Activated naive CD4-positive, alpha-beta T cell treated with anti-CD3 and anti-CD28 coated beads, Interleukin-2, amount 10 ng/mL, durations not matched to agents 7 days and 5 days (primary cell): ENCODE data around the gene UXT.
A peak's percentile ranks its signal among the peaks of the same experiment; 100 is the strongest.

Experiments
- CTCF ChIA-PET: fragments of 350-600 bp; sonication (Branson Sonifier 250); formaldehyde crosslinking; loops from one replicate; lab custom pipeline; 2021; ENCODE audit warnings: antibody characterized with exemption; lab: Charles Lee
- DNase-seq: peaks from one replicate; pipeline ENCODE4 v3.0.0-alpha.2; 2020
- H3K27ac Mint-ChIP-seq: one replicate; pipeline ENCODE4 v1.8.0; 2021; ENCODE audit warnings: mild to moderate bottlenecking, moderate library complexity, mixed read lengths
- H3K27me3 Mint-ChIP-seq: one replicate; pipeline ENCODE4 v1.8.0; 2021; ENCODE audit warnings: mild to moderate bottlenecking, mixed read lengths
- H3K36me3 Mint-ChIP-seq: one replicate; pipeline ENCODE4 v1.8.0; 2021; ENCODE audit warnings: mixed read lengths
- H3K4me1 Mint-ChIP-seq: one replicate; pipeline ENCODE4 v1.8.0; 2021; ENCODE audit warnings: mixed read lengths
- H3K4me3 Mint-ChIP-seq: one replicate; pipeline ENCODE4 v1.8.0; 2021; ENCODE audit warnings: mild to moderate bottlenecking, moderate library complexity, mixed read lengths
- H3K9me3 Mint-ChIP-seq: one replicate; pipeline ENCODE4 v1.8.0; 2021; ENCODE audit warnings: mixed read lengths

UXT gene

GRCh38 chrX:47661539-47661938 lies 2.6 kb upstream of the UXT start:
- Mint-ChIP-seq H3K27me3 (peaks cover 6% of the 10 kb centered on the region), H3K27ac (no peak overlapping the region), H3K9me3 (peaks cover 2% of the 10 kb centered on the region), H3K36me3 (peaks cover 11% of the 10 kb centered on the region), H3K4me3 (no peak overlapping the region), H3K4me1 (peaks cover 31% of the 10 kb centered on the region)
- CTCF ChIA-PET: no interaction called here
- no peak for DNase-seq

- peaks cover 26% of the 10 kb centered on the region for H3K36me3 Mint-ChIP-seq
- CTCF ChIA-PET: no interaction called here
- peaks cover 6% of the 10 kb centered on the region for H3K27me3 Mint-ChIP-seq
- DNase-seq: no peak
- H3K9me3 Mint-ChIP-seq: peaks cover 2% of the 10 kb centered on the region
- H3K4me1 Mint-ChIP-seq: peaks cover 39% of the 10 kb centered on the region
- H3K4me3 Mint-ChIP-seq: peak overlapping the region; percentile 85
- peak overlapping the region; percentile 99 for H3K27ac Mint-ChIP-seq
Measured at GRCh38 chrX:47659421-47659726, 394 bp upstream of the UXT start.

- Mint-ChIP-seq H3K4me3 (peak overlapping the region; percentile 85), H3K4me1 (peaks cover 43% of the 10 kb centered on the region), H3K27me3 (peaks cover 6% of the 10 kb centered on the region), H3K27ac (peak overlapping the region; percentile 99), H3K9me3 (peaks cover 2% of the 10 kb centered on the region), H3K36me3 (peaks cover 33% of the 10 kb centered on the region)
- CTCF ChIA-PET: no interaction called here
- no peak for DNase-seq
Measured at GRCh38 chrX:47658301-47658683, 688 bp downstream of the UXT start.

GRCh38 chrX:47651043-47651905 lies 7.7 kb downstream of the UXT start:
- no peak for DNase-seq
- CTCF ChIA-PET: interaction anchor here (0.9 kb wide), 1 partner anchor 23 kb away, joined by 3 read pairs; no protein-coding TSS in a partner anchor
- peaks cover 63% of the 10 kb centered on the region for H3K36me3 Mint-ChIP-seq
- H3K9me3 Mint-ChIP-seq: no peaks in the 10 kb centered on the region
- H3K27ac Mint-ChIP-seq: peak overlapping the region; percentile 89
- peaks cover 62% of the 10 kb centered on the region for H3K4me1 Mint-ChIP-seq
- H3K4me3 Mint-ChIP-seq: peak overlapping the region; percentile 81
- H3K27me3 Mint-ChIP-seq: no peaks in the 10 kb centered on the region

- H3K36me3 Mint-ChIP-seq: peaks cover 55% of the 10 kb centered on the region
- no peaks in the 10 kb centered on the region for H3K27me3 Mint-ChIP-seq
- H3K4me1 Mint-ChIP-seq: peaks cover 62% of the 10 kb centered on the region
- peak within 1 kb of the TSS; percentile 81 for H3K4me3 Mint-ChIP-seq
- no peaks in the 10 kb centered on the region for H3K9me3 Mint-ChIP-seq
- peak; percentile 94 for DNase-seq
- CTCF ChIA-PET: interaction anchor here (0.9 kb wide), 1 partner anchor 22 kb away, joined by 3 read pairs; no protein-coding TSS in a partner anchor
- H3K27ac Mint-ChIP-seq: peak within 1 kb of the TSS; percentile 93
Measured at GRCh38 chrX:47650164-47651042, 8.6 kb downstream of the UXT start, which contains the start of gene ELK1. Gene ELK1 (minus strand): TSS chrX:47650563. CDS start chrX:47641441, 9,122 bp downstream.

GRCh38 chrX:47649781-47650163 lies 9.2 kb downstream of the UXT start:
- peaks cover 67% of the 10 kb centered on the region for H3K4me1 Mint-ChIP-seq
- no peaks in the 10 kb centered on the region for H3K9me3 Mint-ChIP-seq
- peak overlapping the region; percentile 81 for H3K4me3 Mint-ChIP-seq
- CTCF ChIA-PET: no interaction called here
- no peaks in the 10 kb centered on the region for H3K27me3 Mint-ChIP-seq
- peaks cover 56% of the 10 kb centered on the region for H3K36me3 Mint-ChIP-seq
- DNase-seq: no peak
- H3K27ac Mint-ChIP-seq: peak overlapping the region; percentile 93

GRCh38 chrX:47649271-47649670 lies 9.7 kb downstream of the UXT start:
- no peaks in the 10 kb centered on the region for H3K27me3 Mint-ChIP-seq
- H3K27ac Mint-ChIP-seq: peak overlapping the region; percentile 93
- no peaks in the 10 kb centered on the region for H3K9me3 Mint-ChIP-seq
- peak overlapping the region; percentile 81 for H3K4me3 Mint-ChIP-seq
- H3K4me1 Mint-ChIP-seq: peaks cover 72% of the 10 kb centered on the region
- CTCF ChIA-PET: no interaction called here
- peaks cover 57% of the 10 kb centered on the region for H3K36me3 Mint-ChIP-seq
- DNase-seq: no peak

GRCh38 chrX:47648376-47648775 lies 10.6 kb downstream of the UXT start:
- CTCF ChIA-PET: no interaction called here
- no peaks in the 10 kb centered on the region for H3K27me3 Mint-ChIP-seq
- peak; percentile 43 for DNase-seq
- peak overlapping the region; percentile 93 for H3K27ac Mint-ChIP-seq
- H3K4me1 Mint-ChIP-seq: peaks cover 77% of the 10 kb centered on the region
- peak overlapping the region; percentile 81 for H3K4me3 Mint-ChIP-seq
- H3K9me3 Mint-ChIP-seq: no peaks in the 10 kb centered on the region
- H3K36me3 Mint-ChIP-seq: peaks cover 59% of the 10 kb centered on the region

GRCh38 chrX:47646636-47647035 lies 12.3 kb downstream of the UXT start:
- no peaks in the 10 kb centered on the region for H3K9me3 Mint-ChIP-seq
- H3K4me3 Mint-ChIP-seq: no peak overlapping the region
- DNase-seq: no peak
- H3K27me3 Mint-ChIP-seq: no peaks in the 10 kb centered on the region
- H3K27ac Mint-ChIP-seq: peak overlapping the region; percentile 35
- peaks cover 49% of the 10 kb centered on the region for H3K36me3 Mint-ChIP-seq
- CTCF ChIA-PET: no interaction called here
- peaks cover 62% of the 10 kb centered on the region for H3K4me1 Mint-ChIP-seq

GRCh38 chrX:47645530-47645929 lies 13.4 kb downstream of the UXT start:
- H3K36me3 Mint-ChIP-seq: peaks cover 50% of the 10 kb centered on the region
- CTCF ChIA-PET: no interaction called here
- DNase-seq: no peak
- peaks cover 51% of the 10 kb centered on the region for H3K4me1 Mint-ChIP-seq
- H3K9me3 Mint-ChIP-seq: no peaks in the 10 kb centered on the region
- no peak overlapping the region for H3K4me3 Mint-ChIP-seq
- H3K27ac Mint-ChIP-seq: no peak overlapping the region
- H3K27me3 Mint-ChIP-seq: no peaks in the 10 kb centered on the region

GRCh38 chrX:47644557-47645091 lies 14.4 kb downstream of the UXT start:
- no peak for DNase-seq
- H3K9me3 Mint-ChIP-seq: no peaks in the 10 kb centered on the region
- H3K4me1 Mint-ChIP-seq: peaks cover 53% of the 10 kb centered on the region
- H3K4me3 Mint-ChIP-seq: no peak overlapping the region
- H3K36me3 Mint-ChIP-seq: peaks cover 59% of the 10 kb centered on the region
- no peaks in the 10 kb centered on the region for H3K27me3 Mint-ChIP-seq
- H3K27ac Mint-ChIP-seq: no peak overlapping the region
- CTCF ChIA-PET: interaction anchor here (0.6 to 1.6 kb wide), 4 partner anchors 79 to 327 kb away, joined by 3 to 4 read pairs (median 3); no protein-coding TSS in a partner anchor

- Mint-ChIP-seq H3K9me3 (no peaks in the 10 kb centered on the region), H3K4me1 (peaks cover 54% of the 10 kb centered on the region), H3K27me3 (no peaks in the 10 kb centered on the region), H3K36me3 (peaks cover 59% of the 10 kb centered on the region), H3K27ac (no peak overlapping the region), H3K4me3 (no peak overlapping the region)
- CTCF ChIA-PET: interaction anchor here (0.6 to 1.6 kb wide), 3 partner anchors 79 to 327 kb away, joined by 3 to 4 read pairs (median 3); no protein-coding TSS in a partner anchor
- DNase-seq: no peak
Measured at GRCh38 chrX:47643926-47644325, 15.1 kb downstream of the UXT start.

GRCh38 chrX:47638816-47639215 lies 20.2 kb downstream of the UXT start:
- DNase-seq: no peak
- CTCF ChIA-PET: no interaction called here

More at GRCh38 chrX:47638816-47639215, 20.2 kb downstream of the UXT start:
- H3K4me1 Mint-ChIP-seq: peaks cover 33% of the 10 kb centered on the region
- H3K36me3 Mint-ChIP-seq: peaks cover 54% of the 10 kb centered on the region
- H3K27ac Mint-ChIP-seq: peak overlapping the region; percentile 11
- no peak overlapping the region for H3K4me3 Mint-ChIP-seq
- no peaks in the 10 kb centered on the region for H3K9me3 Mint-ChIP-seq
- H3K27me3 Mint-ChIP-seq: no peaks in the 10 kb centered on the region
